Limb (tissue), 2 donors: ENCODE measurements around the gene ZKSCAN4.

Experiments used
- DNase-seq, 2 donors: peaks; one replicate each; pipeline ENCODE4 v3.0.0-alpha.2; 2016; ENCODE audit errors: extremely low spot score in 2 of 2

The ZKSCAN4 gene

GRCh38 chr6:28250747-28251146 lies 1.3 kb downstream of the ZKSCAN4 start:
- no peak for DNase-seq

GRCh38 chr6:28248916-28249315 lies 3.2 kb downstream of the ZKSCAN4 start:
- no peak for DNase-seq

- DNase-seq, result no peak
Observed at GRCh38 chr6:28245206-28245941, 6.7 kb downstream of the ZKSCAN4 start.

- no peak for DNase-seq
Observed at GRCh38 chr6:28243946-28244345, 8.1 kb downstream of the ZKSCAN4 start.

GRCh38 chr6:28240471-28240870 lies 11.6 kb downstream of the ZKSCAN4 start:
- no peak for DNase-seq

- DNase-seq, result no peak
Observed at GRCh38 chr6:28239636-28240035, 12.4 kb downstream of the ZKSCAN4 start.

GRCh38 chr6:28235912-28236452 lies 16.1 kb downstream of the ZKSCAN4 start:
- no peak for DNase-seq

GRCh38 chr6:28232785-28233184 lies 19.3 kb downstream of the ZKSCAN4 start:
- no peak for DNase-seq

GRCh38 chr6:28226460-28226859 lies 25.6 kb downstream of the ZKSCAN4 start:
- DNase-seq, result no peak

GRCh38 chr6:28225056-28225834 lies 26.8 kb downstream of the ZKSCAN4 start, which contains the start of gene ZSCAN9:
TSS of gene ZSCAN9 (plus strand) at chr6:28225275. CDS start at chr6:28227085, 1,810 bp downstream.
- DNase-seq, result peak; percentile 87

GRCh38 chr6:28224131-28225055 lies 27.7 kb downstream of the ZKSCAN4 start:
- no peak for DNase-seq

- DNase-seq, result no peak
Observed at GRCh38 chr6:28220257-28221133, 31.6 kb downstream of the ZKSCAN4 start.

- peak; percentile 45 to 76 for DNase-seq
Observed at GRCh38 chr6:28218312-28219248, 33.5 kb downstream of the ZKSCAN4 start.

GRCh38 chr6:28217890-28218289 lies 34.2 kb downstream of the ZKSCAN4 start:
- DNase-seq, result no peak

GRCh38 chr6:28215425-28215824 lies 36.6 kb downstream of the ZKSCAN4 start:
- DNase-seq, result no peak

GRCh38 chr6:28213213-28213523 lies 38.9 kb downstream of the ZKSCAN4 start:
- DNase-seq, result no peak

GRCh38 chr6:28212510-28213212 lies 39.4 kb downstream of the ZKSCAN4 start:
- peak in 1 of 2 donors; percentile 44 for DNase-seq

- DNase-seq, result no peak
Observed at GRCh38 chr6:28211840-28212509, 40.1 kb downstream of the ZKSCAN4 start.
